ENCODE measurements around the gene CALN1.

CALN1 gene

GRCh38 chr7:71784781-71785180, 627.4 kb downstream of the CALN1 start:
- no peaks in the 10 kb centered on the region for H3K4me1 ChIP-seq (ENCODE audit: control insufficient read depth, insufficient read depth, low read length)
- no peak overlapping the region for H3K4me3 ChIP-seq (ENCODE audit: low read depth, low read length)
- TF ChIP-seq PRDM6 (tag by site-specific recombination; IDR thresholded peaks at IDR 0.05) (no peak), KLF9 (tag by site-specific recombination; IDR thresholded peaks at IDR 0.05; ENCODE audit: low read depth) (no peak), ZNF121 (tag by site-specific recombination; IDR thresholded peaks at IDR 0.05) (no peak), TRIM28 (IDR thresholded peaks at IDR 0.05; ENCODE audit: borderline replicate concordance, low read length) (no peak), ZNF555 (tag by site-specific recombination; conservative IDR thresholded peaks at IDR 0.05) (no peak), ZNF16 (tag by site-specific recombination; IDR thresholded peaks at IDR 0.05; ENCODE audit: low read depth) (no peak), HIC1 (tag by site-specific recombination; IDR thresholded peaks at IDR 0.05) (no peak), ZNF518A (tag by site-specific recombination; conservative IDR thresholded peaks at IDR 0.05; ENCODE audit: low read depth) (no peak), ZNF48 (tag by site-specific recombination; IDR thresholded peaks at IDR 0.05) (no peak), SCRT2 (tag by site-specific recombination; IDR thresholded peaks at IDR 0.05) (no peak), ZNF423 (tag by site-specific recombination; IDR thresholded peaks at IDR 0.05) (no peak), ZNF184 (tag by site-specific recombination; IDR thresholded peaks at IDR 0.05) (no peak), ZNF266 (tag by site-specific recombination; IDR thresholded peaks at IDR 0.05; ENCODE audit: low read depth) (no peak)
- CTCF ChIA-PET, result no interaction called here
- no peaks in the 10 kb centered on the region for H3K9me3 ChIP-seq (ENCODE audit: control insufficient read depth, insufficient read depth, low read depth, low read length)
- no peaks in the 10 kb centered on the region for H3K36me3 ChIP-seq (ENCODE audit: control insufficient read depth in 2 of 2, insufficient read depth in 1 of 2, low read length in 2 of 2)
- H3K27ac ChIP-seq (ENCODE audit: extremely low read depth, low read depth, low read length), result no peak overlapping the region
- POLR2A ChIA-PET, result no interaction called here

GRCh38 chr7:71784180-71784579, 628.0 kb downstream of the CALN1 start:
- Histone ChIP-seq H3K36me3 (ENCODE audit: control insufficient read depth in 2 of 2, insufficient read depth in 1 of 2, low read length in 2 of 2) (no peaks in the 10 kb centered on the region), H3K4me1 (ENCODE audit: control insufficient read depth, insufficient read depth, low read length) (no peaks in the 10 kb centered on the region), H3K9me3 (ENCODE audit: control insufficient read depth, insufficient read depth, low read depth, low read length) (no peaks in the 10 kb centered on the region), H3K4me3 (ENCODE audit: low read depth, low read length) (no peak overlapping the region), H3K27ac (ENCODE audit: extremely low read depth, low read depth, low read length) (no peak overlapping the region)
- CTCF ChIA-PET, result no interaction called here
- POLR2A ChIA-PET, result no interaction called here
- TF ChIP-seq ZBTB48 (tag by site-specific recombination; IDR thresholded peaks at IDR 0.05) (no peak), ZNF391 (tag by site-specific recombination; IDR thresholded peaks at IDR 0.05; ENCODE audit: borderline replicate concordance, low read depth) (no peak), ZNF302 (tag by site-specific recombination; IDR thresholded peaks at IDR 0.05; ENCODE audit: low read depth) (no peak), ZNF571 (tag by site-specific recombination; IDR thresholded peaks at IDR 0.05) (no peak), FEZF1 (tag by site-specific recombination; IDR thresholded peaks at IDR 0.05) (no peak)
